Osteoblast (primary cell): ENCODE results near the gene SPATS2L. TPM values are rescaled to one million over a fixed set of nuclear protein-coding genes. Genes with fewer than 3 reads are reported as not detected.

Source experiments
- DNase-seq: peaks from one replicate; pipeline ENCODE4 v3.0.0; 2011; ENCODE audit warnings: low spot score, mixed read lengths; ENCODE audit not compliant: insufficient read length; ENCODE audit errors: missing footprints
- H2AFZ ChIP-seq: 2 replicates; pipeline ENCODE4 v1.6.0; 2011; ENCODE audit warnings: mild to moderate bottlenecking, low read length
- H3K27ac ChIP-seq: 2 replicates; pipeline ENCODE4 v1.5.1; 2011; ENCODE audit warnings: mild to moderate bottlenecking, low read depth, low read length, moderate library complexity
- H3K27me3 ChIP-seq: 2 replicates; pipeline ENCODE4 v1.6.0; 2012; ENCODE audit warnings: mild to moderate bottlenecking, control low read depth, inconsistent platforms, low read length, moderate library complexity; ENCODE audit not compliant: insufficient read depth
- H3K36me3 ChIP-seq: 2 replicates; pipeline ENCODE4 v1.5.1; 2011; ENCODE audit warnings: mild to moderate bottlenecking, low read length, control low read depth, moderate library complexity; ENCODE audit not compliant: insufficient read depth
- H3K4me1 ChIP-seq: 2 replicates; pipeline ENCODE4 v1.5.1; 2011; ENCODE audit warnings: mild to moderate bottlenecking, low read length, control low read depth, moderate library complexity; ENCODE audit not compliant: insufficient read depth
- H3K4me2 ChIP-seq: 2 replicates; pipeline ENCODE4 v1.6.0; 2011; ENCODE audit warnings: mild to moderate bottlenecking, low read length; ENCODE audit not compliant: insufficient read depth
- H3K4me3 ChIP-seq: fragments of 200-600 bp; sonication (generic); 3 replicates; pipeline ENCODE4 v1.5.1; 2012; ENCODE audit warnings: mild to moderate bottlenecking, low read length, inconsistent platforms; ENCODE audit not compliant: insufficient read depth
- H3K79me2 ChIP-seq: 2 replicates; pipeline ENCODE4 v1.6.0; 2012; ENCODE audit warnings: mild to moderate bottlenecking, low read length, control low read depth, inconsistent platforms; ENCODE audit not compliant: insufficient read depth
- H3K9me3 ChIP-seq: 2 replicates; pipeline ENCODE4 v1.5.1; 2011; ENCODE audit warnings: low read depth, low read length, control low read depth
- H4K20me1 ChIP-seq: 2 replicates; pipeline ENCODE4 v1.6.0; 2012; ENCODE audit warnings: mild to moderate bottlenecking, low read length, control low read depth; ENCODE audit not compliant: insufficient read depth
- CTCF ChIP-seq: IDR thresholded peaks from 2 replicates; pipeline ENCODE4 v1.5.1; 2011; ENCODE audit warnings: mild to moderate bottlenecking, low read depth, low read length, moderate library complexity; ENCODE audit errors: extremely low read depth
- total RNA-seq: library from RNA; depleted of rRNA; stranded (reverse); fragments of >200 nt; gene quantifications from 2 replicates; pipeline ENCODE4 v1.2.3, GENCODE V29; 2012

Gene SPATS2L
- total RNA-seq, 1 donor, result 74.6 TPM

GRCh38 chr2:200307724-200308545 is 1.4 kb downstream of the SPATS2L start:
- Histone ChIP-seq H3K4me3 (peak overlapping the region; percentile 74), H2AFZ (peak overlapping the region; percentile 52), H3K27ac (peak overlapping the region; percentile 69), H3K79me2 (peaks cover 58% of the 10 kb centered on the region), H3K36me3 (no peaks in the 10 kb centered on the region), H3K4me1 (peaks cover 38% of the 10 kb centered on the region), H3K4me2 (peak overlapping the region; percentile 83), H3K27me3 (no peaks in the 10 kb centered on the region), H3K9me3 (no peaks in the 10 kb centered on the region), H4K20me1 (peaks cover 2% of the 10 kb centered on the region)
- peak; percentile 84 for DNase-seq
- no peak for TF ChIP-seq CTCF

GRCh38 chr2:200308546-200309295 is 2.2 kb downstream of the SPATS2L start:
- H3K9me3 ChIP-seq, result no peaks in the 10 kb centered on the region
- TF ChIP-seq CTCF, result no peak
- peak; percentile 86 for DNase-seq
- no peaks in the 10 kb centered on the region for H3K27me3 ChIP-seq
- no peaks in the 10 kb centered on the region for H3K36me3 ChIP-seq
- H3K27ac ChIP-seq, result peak overlapping the region; percentile 69
- H3K4me2 ChIP-seq, result peak overlapping the region; percentile 83
- peaks cover 3% of the 10 kb centered on the region for H4K20me1 ChIP-seq
- peak overlapping the region; percentile 74 for H3K4me3 ChIP-seq
- peaks cover 35% of the 10 kb centered on the region for H3K4me1 ChIP-seq
- H3K79me2 ChIP-seq, result peaks cover 66% of the 10 kb centered on the region
- H2AFZ ChIP-seq, result no peak overlapping the region

- no peaks in the 10 kb centered on the region for H3K27me3 ChIP-seq
- peaks cover 74% of the 10 kb centered on the region for H3K79me2 ChIP-seq
- peak overlapping the region; percentile 83 for H3K4me2 ChIP-seq
- peaks cover 3% of the 10 kb centered on the region for H4K20me1 ChIP-seq
- peaks cover 35% of the 10 kb centered on the region for H3K4me1 ChIP-seq
- H3K9me3 ChIP-seq, result no peaks in the 10 kb centered on the region
- H3K27ac ChIP-seq, result peak overlapping the region; percentile 61
- H3K36me3 ChIP-seq, result no peaks in the 10 kb centered on the region
- no peak overlapping the region for H2AFZ ChIP-seq
- H3K4me3 ChIP-seq, result no peak overlapping the region
- no peak for DNase-seq
- no peak for TF ChIP-seq CTCF
Observed at GRCh38 chr2:200309296-200310049, 3.0 kb downstream of the SPATS2L start.
